B cell (primary cell): ENCODE measurements around the gene BPIFB2. TPM values are rescaled to one million over a fixed set of nuclear protein-coding genes. Genes with fewer than 3 reads are reported as not detected.

Experiments used
- ATAC-seq: fragments of 200-7000 bp; cut with Tn5 transposase; one replicate; pipeline ENCODE4 v1.10.0; 2021; ENCODE audit warnings: low read depth, mild to moderate bottlenecking, moderate number of reproducible peaks, moderate library complexity
- CTCF ChIA-PET: fragments of 350-600 bp; sonication (Branson Sonifier 250); formaldehyde crosslinking; loops from one replicate; lab custom pipeline; 2021; ENCODE audit warnings: antibody characterized with exemption, inconsistent platforms; lab: Charles Lee
- POLR2A ChIA-PET: fragments of 350-600 bp; sonication (Branson Sonifier 250); formaldehyde crosslinking; loops from one replicate; lab custom pipeline; 2021; ENCODE audit warnings: antibody characterized with exemption; lab: Charles Lee
- DNase-seq: peaks from one replicate; pipeline ENCODE4 v3.0.0; 2013
- H2AFZ ChIP-seq: 2 replicates; pipeline ENCODE4 v1.6.1; 2012; ENCODE audit warnings: mild to moderate bottlenecking, low read depth, low read length; ENCODE audit not compliant: insufficient read depth, poor library complexity, severe bottlenecking
- H3K27ac ChIP-seq, 2 donors: 1 replicate in 1 of 2; 2 replicates in 1 of 2; pipeline ENCODE4 v1.5.1; 2012 to 2013; ENCODE audit warnings: low read length in 2 of 2, mild to moderate bottlenecking in 2 of 2, moderate library complexity in 1 of 2
- H3K27me3 ChIP-seq, 4 experiments: fragments of 200-600 bp in 1 of 4; sonication (generic) in 1 of 4; replicated peaks in 1 of 4; 1 replicate in 2 of 4; 2 replicates in 2 of 4; pipeline versions ENCODE4 v1.6.1 to v1.7.0; 2013 to 2016; ENCODE audit warnings: low read length in 3 of 4, mild to moderate bottlenecking in 2 of 4, mixed read lengths in 1 of 4, moderate library complexity in 1 of 4; ENCODE audit not compliant: insufficient read depth in 4 of 4, control insufficient read depth in 3 of 4; ENCODE audit errors: control extremely low read depth in 1 of 4
- H3K36me3 ChIP-seq, 2 experiments: replicated peaks in 1 of 2; 1 replicate in 1 of 2; 2 replicates in 1 of 2; pipeline versions ENCODE4 v1.6.1 to v1.7.1; 2013; ENCODE audit warnings: low read length in 1 of 2; ENCODE audit not compliant: insufficient read depth in 2 of 2, control insufficient read depth in 1 of 2; ENCODE audit errors: control extremely low read depth in 1 of 2, extremely low read depth in 1 of 2
- H3K4me1 ChIP-seq, 2 donors: fragments of 200-600 bp in 1 of 2; sonication (generic) in 1 of 2; 1 replicate in 1 of 2; 2 replicates in 1 of 2; pipeline versions ENCODE4 v1.5.1 to v1.6.1; 2013 to 2017; ENCODE audit warnings: low read length in 2 of 2; ENCODE audit not compliant: control insufficient read depth in 2 of 2, insufficient read depth in 2 of 2
- H3K4me2 ChIP-seq: replicated peaks from 2 replicates; pipeline ENCODE3; 2012; ENCODE audit warnings: mild to moderate bottlenecking, low read depth, low read length; ENCODE audit not compliant: poor library complexity, severe bottlenecking
- H3K4me3 ChIP-seq, 5 experiments: fragments of 200-600 bp in 1 of 5; sonication (generic) in 1 of 5; 1 replicate in 3 of 5; 2 replicates in 2 of 5; pipeline versions ENCODE4 v1.5.1 to v1.7.0; 2011 to 2016; ENCODE audit warnings: low read length in 4 of 5, mild to moderate bottlenecking in 4 of 5, low read depth in 2 of 5, control low read depth in 1 of 5, moderate library complexity in 1 of 5; ENCODE audit not compliant: insufficient read depth in 1 of 5; ENCODE audit errors: control extremely low read depth in 1 of 5, extremely low read depth in 1 of 5
- H3K79me2 ChIP-seq: fragments of 200-600 bp; sonication (generic); one replicate; pipeline ENCODE4 v1.6.0; 2016; ENCODE audit warnings: low read length; ENCODE audit not compliant: control insufficient read depth, insufficient read depth
- H3K9ac ChIP-seq: fragments of 200-600 bp; sonication (generic); 2 replicates; pipeline ENCODE4 v1.6.1; 2017; ENCODE audit warnings: mild to moderate bottlenecking, low read length, moderate library complexity
- H3K9me3 ChIP-seq, 3 donors: one replicate each; pipeline versions ENCODE4 v1.6.1 to v1.7.1; 2013; ENCODE audit warnings: low read length in 2 of 3; ENCODE audit not compliant: control insufficient read depth in 2 of 3, insufficient read depth in 1 of 3; ENCODE audit errors: control extremely low read depth in 1 of 3
- H4K20me1 ChIP-seq: 2 replicates; pipeline ENCODE4 v1.6.0; 2012; ENCODE audit warnings: mild to moderate bottlenecking, low read length; ENCODE audit not compliant: insufficient read depth, control insufficient read depth, poor library complexity, severe bottlenecking
- H3K27ac Mint-ChIP-seq: one replicate; pipeline ENCODE4 v1.8.0; 2021; ENCODE audit warnings: mixed read lengths
- H3K27me3 Mint-ChIP-seq: one replicate; pipeline ENCODE4 v1.8.0; 2021; ENCODE audit warnings: mixed read lengths
- H3K4me1 Mint-ChIP-seq: one replicate; pipeline ENCODE4 v1.8.0; 2021; ENCODE audit warnings: mixed read lengths
- H3K4me3 Mint-ChIP-seq: one replicate; pipeline ENCODE4 v1.8.0; 2021; ENCODE audit warnings: mixed read lengths
- H3K9me3 Mint-ChIP-seq: one replicate; pipeline ENCODE4 v1.8.0; 2022; ENCODE audit warnings: mixed read lengths; ENCODE audit not compliant: insufficient read depth
- EZH2 ChIP-seq: IDR thresholded peaks from 2 replicates; pipeline ENCODE4 v1.6.1; 2012; ENCODE audit warnings: borderline replicate concordance, low read depth, mild to moderate bottlenecking, moderate library complexity, low read length; ENCODE audit not compliant: insufficient read depth, poor library complexity, severe bottlenecking
- WGBS: methylation state at CpG from one replicate; pipeline ENCODE4 v1.1.5; 2013; ENCODE audit warnings: missing lambda C conversion rate; ENCODE audit not compliant: insufficient coverage; 5-methylcytosine and 5-hydroxymethylcytosine counted together
- intact Hi-C: fragments of 100-400 bp; cut with micrococcal nuclease; formaldehyde crosslinking; loops from one replicate; pipeline ENCODE4 v1.10.0; 2022
- polyA plus RNA-seq: library from polyadenylated mRNA; depleted of rRNA; stranded (reverse); fragments of >200 nt; gene quantifications from 2 replicates; pipeline ENCODE4 v1.2.3, GENCODE V29; 2012
- total RNA-seq, 2 donors: library from RNA; stranded (reverse); fragments of 120-200 nt in 1 of 2; gene quantifications; 1 replicate in 1 of 2; 2 replicates in 1 of 2; pipeline versions ENCODE4 v1.2.3 to v1.2.4, GENCODE V29; 2013 to 2022
- TF ChIP-seq, protein P1 (sequence below): fragments of 200-600 bp; IDR thresholded peaks from one replicate; pipeline ENCODE4 v1.8.0; 2022; ENCODE audit warnings: antibody characterized with exemption, mild to moderate bottlenecking

BPIFB2 gene
- total and polyA plus RNA-seq, 2 donors (not counting 1 experiment from before 2014, with no cell fraction given), result not detected

DNA sequence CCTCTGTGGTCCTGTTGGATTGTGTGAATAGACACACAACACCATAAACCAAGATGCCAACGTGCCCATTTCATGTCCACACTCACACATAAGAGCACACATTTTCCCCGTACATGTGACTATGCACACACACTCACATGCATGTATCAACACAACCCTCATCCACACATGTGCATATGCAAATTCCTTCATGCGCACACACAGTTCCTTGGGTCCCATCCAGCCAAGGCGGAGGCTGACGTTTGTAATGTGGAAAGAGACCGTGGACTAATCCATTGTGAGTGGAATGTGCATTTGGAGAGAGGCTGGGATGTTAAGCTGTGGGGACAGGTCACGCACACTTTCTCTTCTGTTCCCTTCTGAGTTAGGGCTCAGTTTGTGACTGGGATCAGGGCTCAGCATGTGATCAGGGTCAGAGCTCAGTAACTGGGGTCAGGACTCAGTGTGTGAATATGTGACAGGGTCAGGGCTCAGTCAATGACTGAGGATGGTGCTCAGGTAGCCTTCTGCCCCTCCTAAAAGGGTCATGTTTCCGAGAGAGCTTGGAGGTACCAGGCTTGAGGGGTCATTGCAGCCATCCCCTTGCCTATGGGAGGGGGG, 628 bp upstream of the BPIFB2 start:
- no peak overlapping the region for H3K4me3 ChIP-seq
- H3K4me1 ChIP-seq, result no peaks in the 10 kb centered on the region
- H3K27ac ChIP-seq, result no peak overlapping the region
- H3K4me2 ChIP-seq, result no peak overlapping the region
- DNase-seq (no peak), ATAC-seq (no peak)
- no peaks in the 10 kb centered on the region for H3K27me3 ChIP-seq
- H3K9me3 ChIP-seq, result peaks cover 0 to 13% (median 7%) of the 10 kb centered on the region in 3 donors
- Mint-ChIP-seq H3K9me3 (peaks cover 4% of the 10 kb centered on the region), H3K4me1 (peaks cover 2% of the 10 kb centered on the region), H3K27ac (no peak overlapping the region), H3K27me3 (no peaks in the 10 kb centered on the region), H3K4me3 (no peak overlapping the region)
- TF ChIP-seq, protein P1, sequence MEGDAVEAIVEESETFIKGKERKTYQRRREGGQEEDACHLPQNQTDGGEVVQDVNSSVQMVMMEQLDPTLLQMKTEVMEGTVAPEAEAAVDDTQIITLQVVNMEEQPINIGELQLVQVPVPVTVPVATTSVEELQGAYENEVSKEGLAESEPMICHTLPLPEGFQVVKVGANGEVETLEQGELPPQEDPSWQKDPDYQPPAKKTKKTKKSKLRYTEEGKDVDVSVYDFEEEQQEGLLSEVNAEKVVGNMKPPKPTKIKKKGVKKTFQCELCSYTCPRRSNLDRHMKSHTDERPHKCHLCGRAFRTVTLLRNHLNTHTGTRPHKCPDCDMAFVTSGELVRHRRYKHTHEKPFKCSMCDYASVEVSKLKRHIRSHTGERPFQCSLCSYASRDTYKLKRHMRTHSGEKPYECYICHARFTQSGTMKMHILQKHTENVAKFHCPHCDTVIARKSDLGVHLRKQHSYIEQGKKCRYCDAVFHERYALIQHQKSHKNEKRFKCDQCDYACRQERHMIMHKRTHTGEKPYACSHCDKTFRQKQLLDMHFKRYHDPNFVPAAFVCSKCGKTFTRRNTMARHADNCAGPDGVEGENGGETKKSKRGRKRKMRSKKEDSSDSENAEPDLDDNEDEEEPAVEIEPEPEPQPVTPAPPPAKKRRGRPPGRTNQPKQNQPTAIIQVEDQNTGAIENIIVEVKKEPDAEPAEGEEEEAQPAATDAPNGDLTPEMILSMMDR, result no peak
- TF ChIP-seq EZH2, result no peak
- ChIA-PET POLR2A (no interaction called here), CTCF (interaction anchor here (0.6 to 2.2 kb wide), 2 partner anchors 51 to 105 kb away, joined by 4 to 6 read pairs; no protein-coding TSS in a partner anchor)
- no peaks in the 10 kb centered on the region for H3K79me2 ChIP-seq
- intact Hi-C loops, result no loop called here
- WGBS, result 93% methylated on average over 8 of the region's 8 CpGs
- H3K36me3 ChIP-seq, result no peaks in the 10 kb centered on the region
- no peaks in the 10 kb centered on the region for H4K20me1 ChIP-seq
- H3K9ac ChIP-seq, result no peak overlapping the region
- no peak overlapping the region for H2AFZ ChIP-seq

DNA sequence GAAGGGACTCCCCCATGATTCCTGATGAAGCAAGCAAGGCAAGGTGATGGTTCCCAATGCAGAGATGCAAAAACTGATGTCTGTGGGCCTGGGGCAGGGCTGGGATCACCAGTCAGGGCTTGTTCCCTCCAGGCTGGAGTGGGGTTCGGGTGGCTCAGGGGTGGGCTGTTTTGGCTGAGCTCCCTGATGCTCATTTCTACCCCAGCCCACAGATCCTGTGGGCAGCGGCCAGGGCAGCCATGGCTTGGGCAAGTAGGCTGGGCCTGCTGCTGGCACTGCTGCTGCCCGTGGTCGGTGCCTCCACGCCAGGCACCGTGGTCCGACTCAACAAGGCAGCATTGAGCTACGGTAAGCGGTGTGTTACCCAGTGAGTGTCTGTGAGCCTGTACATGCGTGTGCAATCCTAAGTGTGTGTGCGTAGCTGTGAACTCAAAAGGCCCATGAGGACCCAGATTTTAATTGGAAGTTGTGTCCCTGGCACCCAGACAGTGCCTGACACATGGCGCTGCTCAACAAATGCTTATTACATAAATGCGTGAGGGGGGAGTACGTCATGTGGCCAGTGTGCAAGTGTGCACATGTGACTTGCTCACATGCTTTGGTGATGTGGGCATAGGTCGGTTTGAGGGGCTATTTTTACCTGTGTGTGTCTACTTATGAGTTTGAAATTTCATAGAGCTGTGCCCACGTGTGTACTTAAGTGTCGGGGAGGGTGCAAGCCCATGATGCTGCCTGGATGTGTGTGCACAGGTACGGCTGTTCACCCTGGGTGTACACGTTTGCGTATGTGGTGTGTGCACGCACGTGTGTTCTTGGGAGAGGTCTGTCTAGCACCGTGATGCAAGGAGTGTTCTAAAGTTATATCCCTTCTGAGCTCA, 1.1 kb downstream of the BPIFB2 start:
- ATAC-seq (no peak), DNase-seq (no peak)
- CTCF ChIA-PET, result no interaction called here
- Histone ChIP-seq H3K4me1 (no peaks in the 10 kb centered on the region), H4K20me1 (no peaks in the 10 kb centered on the region), H3K9ac (no peak overlapping the region), H3K27ac (no peak overlapping the region), H3K36me3 (no peaks in the 10 kb centered on the region), H2AFZ (no peak overlapping the region), H3K27me3 (no peaks in the 10 kb centered on the region), H3K79me2 (no peaks in the 10 kb centered on the region), H3K4me2 (no peak overlapping the region), H3K9me3 (peaks cover 0 to 13% (median 7%) of the 10 kb centered on the region in 3 donors), H3K4me3 (no peak overlapping the region)
- 92% methylated on average over 22 of the region's 23 CpGs for WGBS
- Mint-ChIP-seq H3K4me1 (peaks cover 2% of the 10 kb centered on the region), H3K27ac (no peak overlapping the region), H3K4me3 (no peak overlapping the region), H3K27me3 (no peaks in the 10 kb centered on the region), H3K9me3 (peaks cover 4% of the 10 kb centered on the region)
- intact Hi-C loops, result no loop called here
- POLR2A ChIA-PET, result no interaction called here
- TF ChIP-seq, protein P1, result no peak
- TF ChIP-seq EZH2, result no peak
